ENCODE results near the gene UBA52. TPM values are rescaled to one million over a fixed set of nuclear protein-coding genes. Genes with fewer than 3 reads are reported as not detected.

The UBA52 gene
- polyA plus RNA-seq, 3 donors, result 832 to 3,024 (median 896) TPM

- H3K4me3 ChIP-seq (replicated peaks in 1 of 3; ENCODE audit: low read depth in 2 of 3, low read length in 3 of 3), result no peak overlapping the region
- H3K27me3 ChIP-seq (ENCODE audit: control insufficient read depth in 2 of 2, insufficient read depth in 2 of 2, low read length in 2 of 2), result no peaks in the 10 kb centered on the region
- H2AFZ ChIP-seq (ENCODE audit: insufficient read depth, low read depth, low read length, poor library complexity, severe bottlenecking), result no peak overlapping the region
- H3K27ac ChIP-seq (ENCODE audit: low read depth in 1 of 2, low read length in 2 of 2), result no peak overlapping the region
- H4K20me1 ChIP-seq (ENCODE audit: insufficient read depth, low read length), result no peaks in the 10 kb centered on the region
- peaks cover 21 to 27% of the 10 kb centered on the region in 2 donors for H3K36me3 ChIP-seq (replicated peaks in 1 of 2; ENCODE audit: control insufficient read depth in 1 of 2, insufficient read depth in 2 of 2, low read length in 2 of 2)
- DNase-seq, result no peak
- Mint-ChIP-seq H3K27me3 (ENCODE audit: low read depth in 3 of 3) (peaks cover 0 to 2% (median 0%) of the 10 kb centered on the region in 3 donors), H3K36me3 (peaks cover 23 to 37% of the 10 kb centered on the region in 2 donors), H3K9me3 (peaks cover 0 to 4% (median 0%) of the 10 kb centered on the region in 7 donors), H3K4me1 (peaks cover 8% of the 10 kb centered on the region), H3K27ac (peak overlapping the region in 2 of 7 donors; percentile 8 to 74), H3K4me3 (no peak overlapping the region)
- 84% methylated on average over 7 of the region's 7 CpGs for WGBS (ENCODE audit: insufficient coverage)
- H3K4me2 ChIP-seq (replicated peaks; ENCODE audit: extremely low read depth, low read length, poor library complexity, severe bottlenecking), result no peak overlapping the region
- peaks cover 0 to 3% of the 10 kb centered on the region in 2 donors for H3K4me1 ChIP-seq (ENCODE audit: control insufficient read depth in 1 of 2, insufficient read depth in 2 of 2, low read length in 2 of 2)
- intact Hi-C loops (cut with micrococcal nuclease), result loop anchor here in 1 of 2 donors (5.0 kb wide), 1 partner anchor 38 kb away; no protein-coding TSS in a partner anchor
- TF ChIP-seq CTCF (IDR thresholded peaks at IDR 0.05), result no peak
- no peak overlapping the region for H3K9ac ChIP-seq (ENCODE audit: insufficient read depth, low read length, poor library complexity, severe bottlenecking)
- H3K79me2 ChIP-seq (ENCODE audit: insufficient read depth, low read length), result no peaks in the 10 kb centered on the region
- H3K9me3 ChIP-seq (replicated peaks in 1 of 2; ENCODE audit: control insufficient read depth in 1 of 2, insufficient read depth in 1 of 2, low read length in 2 of 2), result no peaks in the 10 kb centered on the region
Measured at GRCh38 chr19:18529782-18530181, 41.9 kb upstream of the UBA52 start.

GRCh38 chr19:18531485-18531884 lies 40.2 kb upstream of the UBA52 start:
- no peak overlapping the region for H2AFZ ChIP-seq (ENCODE audit: insufficient read depth, low read depth, low read length, poor library complexity, severe bottlenecking)
- 100% methylated on average over 2 of the region's 9 CpGs for WGBS (ENCODE audit: insufficient coverage)
- TF ChIP-seq CTCF (IDR thresholded peaks at IDR 0.05), result no peak
- intact Hi-C loops (cut with micrococcal nuclease), result no loop called here
- no peak overlapping the region for H3K4me3 ChIP-seq (replicated peaks in 1 of 3; ENCODE audit: low read depth in 2 of 3, low read length in 3 of 3)
- no peak overlapping the region for H3K4me3 Mint-ChIP-seq
- no peak overlapping the region for H3K27ac ChIP-seq (ENCODE audit: low read depth in 1 of 2, low read length in 2 of 2)
- no peaks in the 10 kb centered on the region for H4K20me1 ChIP-seq (ENCODE audit: insufficient read depth, low read length)
- DNase-seq, result no peak
- H3K36me3 Mint-ChIP-seq, result peaks cover 33 to 52% of the 10 kb centered on the region in 2 donors
- H3K27me3 ChIP-seq (ENCODE audit: control insufficient read depth in 2 of 2, insufficient read depth in 2 of 2, low read length in 2 of 2), result no peaks in the 10 kb centered on the region
- H3K4me1 Mint-ChIP-seq, result peaks cover under 1% of the 10 kb centered on the region
- H3K36me3 ChIP-seq (replicated peaks in 1 of 2; ENCODE audit: control insufficient read depth in 1 of 2, insufficient read depth in 2 of 2, low read length in 2 of 2), result peaks cover 30 to 43% of the 10 kb centered on the region in 2 donors
- H3K9ac ChIP-seq (ENCODE audit: insufficient read depth, low read length, poor library complexity, severe bottlenecking), result no peak overlapping the region
- no peak overlapping the region for H3K27ac Mint-ChIP-seq
- no peak overlapping the region for H3K4me2 ChIP-seq (replicated peaks; ENCODE audit: extremely low read depth, low read length, poor library complexity, severe bottlenecking)
- peaks cover 0 to 1% (median 0%) of the 10 kb centered on the region in 3 donors for H3K27me3 Mint-ChIP-seq (ENCODE audit: low read depth in 3 of 3)
- H3K4me1 ChIP-seq (ENCODE audit: control insufficient read depth in 1 of 2, insufficient read depth in 2 of 2, low read length in 2 of 2), result no peaks in the 10 kb centered on the region
- peaks cover 0 to 4% (median 0%) of the 10 kb centered on the region in 7 donors for H3K9me3 Mint-ChIP-seq
- H3K9me3 ChIP-seq (replicated peaks in 1 of 2; ENCODE audit: control insufficient read depth in 1 of 2, insufficient read depth in 1 of 2, low read length in 2 of 2), result no peaks in the 10 kb centered on the region
- H3K79me2 ChIP-seq (ENCODE audit: insufficient read depth, low read length), result no peaks in the 10 kb centered on the region

Data from CD14-positive monocyte (primary cell).